A673 (cell line): Measurements from ENCODE around the gene SUSD1. TPM values are rescaled to one million over a fixed set of nuclear protein-coding genes. Genes with fewer than 3 reads are reported as not detected.

Source experiments
- BruUV-seq: library from RNA; stranded (reverse); fragments of 400-500 nt; replicated peaks from 2 replicates; lab custom pipeline; 2021; lab: Mats Ljungman, UMichigan
- CTCF ChIA-PET: fragments of 300-600 bp; sonication (Branson Sonifier 250); formaldehyde crosslinking; loops from one replicate; lab custom pipeline; 2022; ENCODE audit warnings: antibody characterized with exemption; lab: Charles Lee
- POLR2A ChIA-PET: fragments of 300-600 bp; sonication (Branson Sonifier 250); formaldehyde crosslinking; loops from one replicate; lab custom pipeline; 2022; ENCODE audit warnings: antibody characterized with exemption; ENCODE audit not compliant: low non-redundant PET; lab: Charles Lee
- DNase-seq: peaks from one replicate; pipeline ENCODE4 v3.0.0-alpha.2; 2015; ENCODE audit warnings: low spot score
- H3K27ac ChIP-seq: fragments of 200-600 bp; sonication (generic); 2 replicates; pipeline ENCODE4 v1.5.1; 2016; ENCODE audit warnings: mixed run types, low read depth, mild to moderate bottlenecking, mixed read lengths, antibody characterized with exemption, low read length; ENCODE audit not compliant: poor library complexity, severe bottlenecking
- H3K27me3 ChIP-seq: fragments of 200-600 bp; sonication (generic); replicated peaks from 2 replicates; pipeline ENCODE4 v1.6.1; 2017; ENCODE audit warnings: mixed run types, low read depth, mild to moderate bottlenecking, mixed read lengths, antibody characterized with exemption, low read length; ENCODE audit not compliant: insufficient read depth, poor library complexity
- H3K36me3 ChIP-seq: fragments of 200-600 bp; sonication (generic); 2 replicates; pipeline ENCODE4 v1.6.1; 2016; ENCODE audit warnings: mixed run types, mild to moderate bottlenecking, mixed read lengths, antibody characterized with exemption, low read length; ENCODE audit not compliant: insufficient read depth, poor library complexity, severe bottlenecking
- H3K4me1 ChIP-seq: fragments of 200-600 bp; sonication (generic); 2 replicates; pipeline ENCODE4 v1.6.1; 2017; ENCODE audit warnings: mixed run types, mild to moderate bottlenecking, mixed read lengths, antibody characterized with exemption, low read length; ENCODE audit not compliant: insufficient read depth, poor library complexity, severe bottlenecking
- H3K4me3 ChIP-seq: fragments of 200-600 bp; sonication (generic); 2 replicates; pipeline ENCODE4 v1.5.1; 2016; ENCODE audit warnings: low read depth, mixed run types, mild to moderate bottlenecking, mixed read lengths, low read length; ENCODE audit not compliant: poor library complexity, severe bottlenecking
- H3K9me3 ChIP-seq: fragments of 200-600 bp; sonication (generic); 2 replicates; pipeline ENCODE4 v1.6.1; 2016; ENCODE audit warnings: mixed run types, low read depth, mild to moderate bottlenecking, mixed read lengths, antibody characterized with exemption, low read length; ENCODE audit not compliant: poor library complexity, severe bottlenecking
- CTCF ChIP-seq: fragments of 300-800, 200-600 bp; sonication (generic); conservative IDR thresholded peaks from 2 replicates; pipeline ENCODE4 v1.5.1; 2017; ENCODE audit warnings: low read depth, mild to moderate bottlenecking, antibody characterized with exemption, low read length, moderate library complexity, mixed read lengths
- EZH2 ChIP-seq: fragments of 200-600 bp; sonication (generic); IDR thresholded peaks from 2 replicates; pipeline ENCODE4 v1.6.1; 2017; ENCODE audit warnings: borderline replicate concordance, low read depth, mild to moderate bottlenecking, mixed read lengths, antibody characterized with exemption, low read length; ENCODE audit not compliant: poor library complexity, severe bottlenecking
- intact Hi-C: fragments of 100-400 bp; cut with micrococcal nuclease; formaldehyde crosslinking; loops from one replicate; pipeline ENCODE4 v1.10.0; 2022; ENCODE audit not compliant: unreplicated experiment
- total RNA-seq: library from RNA; stranded (reverse); gene quantifications from 2 replicates; pipeline ENCODE4 v1.2.3, GENCODE V29; 2021

SUSD1 gene
- total RNA-seq, 1 experiment from 2014 or later = 14.9 TPM

DNA sequence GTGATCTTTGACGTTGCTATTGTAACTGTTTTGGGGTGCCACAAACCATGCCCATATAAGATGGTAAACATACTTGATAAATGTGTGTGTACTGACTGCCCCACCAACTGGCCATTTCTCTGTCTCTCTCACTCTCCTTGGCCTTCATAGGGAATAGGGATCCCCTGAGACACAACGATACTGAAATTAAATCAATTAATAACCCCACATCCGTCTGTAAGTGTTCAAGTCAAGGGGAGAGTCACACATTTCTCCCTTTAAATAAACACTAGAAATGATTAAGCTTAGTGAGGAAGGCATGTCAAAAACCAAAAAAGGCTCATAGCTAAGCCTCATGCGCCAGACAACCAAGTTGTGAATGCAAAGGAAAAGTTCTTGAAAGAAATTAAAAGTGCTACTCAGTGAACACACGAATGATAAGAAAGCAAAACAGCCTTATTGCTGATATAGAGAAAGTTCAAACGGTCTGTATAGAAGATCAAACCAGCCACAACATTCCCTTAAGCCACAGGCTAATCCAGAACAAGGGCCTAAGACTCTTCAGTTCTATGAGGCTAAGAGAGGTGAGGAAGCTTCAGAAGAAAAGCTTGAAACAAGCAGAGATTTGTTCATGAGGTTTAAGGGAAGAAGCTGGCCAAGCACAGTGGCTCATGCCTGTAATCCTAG, 167.4 kb downstream of the SUSD1 start:
- H3K27me3 ChIP-seq = no peaks in the 10 kb centered on the region
- no peak overlapping the region for H3K27ac ChIP-seq
- ChIA-PET CTCF (no interaction called here), POLR2A (no interaction called here)
- BruUV-seq = no TSS peak
- H3K9me3 ChIP-seq = no peaks in the 10 kb centered on the region
- no peak overlapping the region for H3K4me3 ChIP-seq
- H3K4me1 ChIP-seq = no peaks in the 10 kb centered on the region
- intact Hi-C loops = no loop called here
- no peaks in the 10 kb centered on the region for H3K36me3 ChIP-seq
- DNase-seq = no peak
- TF ChIP-seq EZH2 (no peak), CTCF (no peak)

DNA sequence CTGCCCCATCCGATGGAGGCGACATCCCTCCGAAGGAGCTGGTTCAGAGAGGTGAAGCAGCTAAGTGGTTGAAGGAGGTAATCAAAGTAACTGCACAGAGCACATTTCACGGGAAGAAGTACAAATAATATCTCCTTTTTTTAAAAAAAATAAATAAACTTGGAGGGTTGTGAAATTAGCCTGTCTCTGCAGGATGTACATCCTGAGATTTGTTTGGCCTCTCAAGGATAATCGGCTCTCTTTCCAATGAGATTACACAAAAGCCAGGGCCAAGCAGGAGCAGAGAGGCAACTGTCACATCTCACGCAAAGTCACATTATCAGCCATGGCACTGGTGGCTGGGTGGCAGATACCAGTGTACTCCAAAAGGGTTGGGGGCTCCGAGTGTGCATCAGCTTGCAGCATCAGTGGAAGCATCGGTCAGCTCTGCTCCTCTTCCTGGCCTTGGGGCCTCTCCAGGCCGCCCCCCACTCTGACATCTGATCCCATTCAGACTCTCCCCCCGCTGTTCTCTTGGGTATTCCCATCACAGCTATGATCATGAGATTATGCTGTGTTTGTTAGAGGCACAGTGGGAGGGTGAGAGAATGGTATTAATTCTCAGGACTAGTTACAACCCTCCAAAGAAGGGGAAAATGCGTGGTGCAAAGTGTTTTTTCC, 168.6 kb downstream of the SUSD1 start:
- Histone ChIP-seq H3K27me3 (no peaks in the 10 kb centered on the region), H3K9me3 (no peaks in the 10 kb centered on the region), H3K4me3 (no peak overlapping the region), H3K4me1 (no peaks in the 10 kb centered on the region), H3K27ac (no peak overlapping the region), H3K36me3 (no peaks in the 10 kb centered on the region)
- BruUV-seq = no TSS peak
- intact Hi-C loops = no loop called here
- DNase-seq = no peak
- TF ChIP-seq CTCF (no peak), EZH2 (no peak)
- CTCF ChIA-PET = no interaction called here
- POLR2A ChIA-PET = no interaction called here

DNA sequence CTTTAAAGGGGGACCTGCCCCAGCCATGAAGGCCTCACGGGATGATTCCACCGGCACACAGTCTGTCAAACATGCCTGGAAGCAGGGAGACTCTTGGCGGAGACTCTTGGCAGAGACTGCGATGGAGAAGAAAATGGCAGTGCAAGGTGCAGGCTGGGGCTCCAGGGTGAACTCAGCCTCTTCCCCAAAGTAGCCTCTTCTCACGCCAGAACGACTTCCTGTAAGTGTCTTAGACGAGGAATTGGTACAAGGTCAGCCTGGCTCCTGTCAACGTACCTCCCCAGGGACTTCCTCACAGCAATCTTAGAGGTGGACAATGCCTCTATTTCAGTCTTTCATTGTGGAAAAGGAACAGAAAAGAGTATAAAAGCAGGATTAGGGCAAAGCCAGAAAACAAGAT, 169.2 kb downstream of the SUSD1 start:
- intact Hi-C loops = no loop called here
- Histone ChIP-seq H3K4me3 (no peak overlapping the region), H3K4me1 (no peaks in the 10 kb centered on the region), H3K36me3 (no peaks in the 10 kb centered on the region), H3K27ac (no peak overlapping the region), H3K27me3 (no peaks in the 10 kb centered on the region), H3K9me3 (no peaks in the 10 kb centered on the region)
- ChIA-PET CTCF (no interaction called here), POLR2A (no interaction called here)
- DNase-seq = no peak
- TF ChIP-seq CTCF = no peak
- TF ChIP-seq EZH2 = no peak
- BruUV-seq = no TSS peak
